IMR-90 (cell line): ENCODE data around the gene TRMT10A. TPM values are rescaled to one million over a fixed set of nuclear protein-coding genes. Genes with fewer than 3 reads are reported as not detected.

Experiments
- ATAC-seq: fragments of 200-7000 bp; cut with Tn5 transposase; 2 replicates; pipeline ENCODE4 v1.9.1; 2020; ENCODE audit warnings: low read depth, mild to moderate bottlenecking, moderate library complexity
- BruUV-seq: library from RNA; stranded (reverse); fragments of 400-500 nt; replicated peaks from 2 replicates; lab custom pipeline; 2021; lab: Mats Ljungman, UMichigan
- CTCF ChIA-PET: fragments of 300-600 bp; formaldehyde crosslinking; extraction: SDS; loops from one replicate; lab custom pipeline; 2021; ENCODE audit warnings: antibody characterized with exemption; lab: Yijun Ruan, JAX
- POLR2A ChIA-PET: fragments of 300-600 bp; sonication (Branson Sonifier 250); formaldehyde crosslinking; loops from one replicate; lab custom pipeline; 2022; ENCODE audit warnings: antibody characterized with exemption; ENCODE audit not compliant: unreplicated experiment; lab: Charles Lee
- DNase-seq: peaks from one replicate; pipeline ENCODE4 v3.0.0; 2013
- H2AFZ ChIP-seq: replicated peaks from 2 replicates; pipeline ENCODE3; 2013; ENCODE audit warnings: low read length, mild to moderate bottlenecking; ENCODE audit not compliant: poor library complexity
- H2AK5ac ChIP-seq: 2 replicates; pipeline ENCODE4 v1.6.1; 2013; ENCODE audit warnings: low read depth, low read length, inconsistent platforms
- H2AK9ac ChIP-seq: replicated peaks from 2 replicates; pipeline ENCODE3; 2013; ENCODE audit warnings: mild to moderate bottlenecking, low read depth, low read length, moderate library complexity; ENCODE audit not compliant: poor library complexity
- H2BK120ac ChIP-seq: 2 replicates; pipeline ENCODE4 v1.6.1; 2013; ENCODE audit warnings: low read depth, low read length, inconsistent platforms
- H2BK15ac ChIP-seq: 3 replicates; pipeline ENCODE4 v1.6.1; 2013; ENCODE audit warnings: low read depth, low read length, inconsistent platforms
- H2BK20ac ChIP-seq: 2 replicates; pipeline ENCODE4 v1.6.1; 2013; ENCODE audit warnings: low read depth, mild to moderate bottlenecking, inconsistent platforms, low read length, moderate library complexity
- H2BK5ac ChIP-seq: 2 replicates; pipeline ENCODE4 v1.6.1; 2013; ENCODE audit warnings: mild to moderate bottlenecking, low read depth, low read length, inconsistent platforms; ENCODE audit not compliant: poor library complexity, severe bottlenecking
- H3K14ac ChIP-seq: replicated peaks from 2 replicates; pipeline ENCODE4 v1.6.1; 2013; ENCODE audit warnings: low read depth, low read length, inconsistent platforms
- H3K18ac ChIP-seq: 2 replicates; pipeline ENCODE4 v1.6.1; 2013; ENCODE audit warnings: low read depth, low read length, control low read depth
- H3K23ac ChIP-seq: 2 replicates; pipeline ENCODE4 v1.6.1; 2013; ENCODE audit warnings: low read depth, low read length, inconsistent platforms
- H3K27ac ChIP-seq: 2 replicates; pipeline ENCODE4 v1.5.1; 2013; ENCODE audit warnings: mild to moderate bottlenecking, control low read depth, low read length; ENCODE audit not compliant: insufficient read depth
- H3K27me3 ChIP-seq: 2 replicates; pipeline ENCODE4 v1.6.1; 2013; ENCODE audit warnings: low read length; ENCODE audit not compliant: control insufficient read depth, insufficient read depth
- H3K36me3 ChIP-seq: 2 replicates; pipeline ENCODE4 v1.6.1; 2013; ENCODE audit warnings: low read length, mixed read lengths; ENCODE audit not compliant: control insufficient read depth, insufficient read depth
- H3K4ac ChIP-seq: 2 replicates; pipeline ENCODE4 v1.6.1; 2013; ENCODE audit warnings: low read depth, low read length, inconsistent platforms
- H3K4me1 ChIP-seq: 2 replicates; pipeline ENCODE4 v1.6.1; 2013; ENCODE audit warnings: low read length, mixed read lengths; ENCODE audit not compliant: control insufficient read depth, insufficient read depth
- H3K4me2 ChIP-seq: 2 replicates; pipeline ENCODE4 v1.6.1; 2013; ENCODE audit warnings: low read depth, mild to moderate bottlenecking, control low read depth, low read length, moderate library complexity
- H3K4me3 ChIP-seq: 2 replicates; pipeline ENCODE4 v1.5.1; 2013; ENCODE audit warnings: low read depth, mild to moderate bottlenecking, control low read depth, low read length, moderate library complexity; ENCODE audit not compliant: insufficient read depth
- H3K56ac ChIP-seq: 2 replicates; pipeline ENCODE4 v1.6.1; 2013; ENCODE audit warnings: low read length, inconsistent platforms; ENCODE audit not compliant: insufficient read depth; ENCODE audit errors: extremely low read depth
- H3K79me1 ChIP-seq, 2 experiments: 2 replicates each; pipeline ENCODE4 v1.6.1; 2013; ENCODE audit warnings: low read length in 2 of 2, inconsistent platforms in 1 of 2, low read depth in 1 of 2
- H3K9ac ChIP-seq: 2 replicates; pipeline ENCODE4 v1.6.1; 2013; ENCODE audit warnings: low read depth, low read length, control low read depth
- H3K9me1 ChIP-seq: 2 replicates; pipeline ENCODE4 v1.6.1; 2013; ENCODE audit warnings: low read length, inconsistent platforms; ENCODE audit not compliant: insufficient read depth
- H3K9me3 ChIP-seq: 2 replicates; pipeline ENCODE4 v1.6.1; 2013; ENCODE audit warnings: low read length; ENCODE audit not compliant: control insufficient read depth, insufficient read depth
- H4K20me1 ChIP-seq: 2 replicates; pipeline ENCODE4 v1.6.1; 2013; ENCODE audit warnings: low read length, inconsistent platforms; ENCODE audit not compliant: insufficient read depth
- H4K5ac ChIP-seq: 2 replicates; pipeline ENCODE4 v1.6.1; 2013; ENCODE audit warnings: mild to moderate bottlenecking, low read depth, low read length, control low read depth
- H4K8ac ChIP-seq, 2 experiments: 2 replicates each; pipeline ENCODE4 v1.6.1; 2013; ENCODE audit warnings: low read depth in 2 of 2, low read length in 2 of 2, control low read depth in 1 of 2, inconsistent platforms in 1 of 2
- H4K91ac ChIP-seq: 2 replicates; pipeline ENCODE4 v1.6.1; 2013; ENCODE audit warnings: low read depth, low read length, inconsistent platforms; ENCODE audit not compliant: insufficient read depth
- BHLHE40 ChIP-seq: fragments of 150-350 bp; IDR thresholded peaks from 2 replicates; pipeline ENCODE4 v1.6.1; 2016; ENCODE audit warnings: mild to moderate bottlenecking, low read depth, low read length
- CEBPB ChIP-seq: IDR thresholded peaks from 2 replicates; pipeline ENCODE4 v1.6.1; 2012; ENCODE audit warnings: low read depth, low read length, improper control_type of control experiment
- CHD1 ChIP-seq: IDR thresholded peaks from 2 replicates; pipeline ENCODE4 v1.6.1; 2012; ENCODE audit warnings: low read depth, low read length, improper control_type of control experiment
- MAFK ChIP-seq: IDR thresholded peaks from 2 replicates; pipeline ENCODE4 v1.6.1; 2012; ENCODE audit warnings: low read depth, low read length, improper control_type of control experiment
- MAZ ChIP-seq: IDR thresholded peaks from 2 replicates; pipeline ENCODE4 v1.6.1; 2012; ENCODE audit warnings: low read depth, mild to moderate bottlenecking, low read length, improper control_type of control experiment, moderate library complexity, borderline replicate concordance
- MXI1 ChIP-seq: IDR thresholded peaks from 2 replicates; pipeline ENCODE4 v1.6.1; 2012; ENCODE audit warnings: low read depth, mild to moderate bottlenecking, low read length, moderate library complexity, borderline replicate concordance
- NFE2L2 ChIP-seq: fragments of 150-350 bp; IDR thresholded peaks from 2 replicates; pipeline ENCODE4 v1.6.1; 2016; ENCODE audit warnings: low read depth, mild to moderate bottlenecking, low read length
- RCOR1 ChIP-seq: IDR thresholded peaks from 2 replicates; pipeline ENCODE4 v1.6.1; 2012; ENCODE audit warnings: mild to moderate bottlenecking, low read length, improper control_type of control experiment; ENCODE audit not compliant: insufficient replicate concordance
- RFX5 ChIP-seq: IDR thresholded peaks from 2 replicates; pipeline ENCODE4 v1.8.0; 2012; ENCODE audit warnings: low read depth, mild to moderate bottlenecking, low read length, moderate library complexity
- SMC3 ChIP-seq: fragments of 150-350 bp; IDR thresholded peaks from 2 replicates; pipeline ENCODE4 v1.6.1; 2016; ENCODE audit warnings: low read depth, mild to moderate bottlenecking, antibody characterized with exemption, low read length, moderate library complexity
- WGBS, 2 experiments: methylation state at CpG; one replicate each; pipeline versions ENCODE4 v1.1.5 to v1.1.7; 2013; ENCODE audit warnings: missing lambda C conversion rate in 2 of 2; ENCODE audit not compliant: insufficient read length in 1 of 2; ENCODE audit errors: extremely low coverage in 2 of 2; 5-methylcytosine and 5-hydroxymethylcytosine counted together
- dilution Hi-C: fragments of 300-500 bp; cut with HindIII; formaldehyde crosslinking; loops from one replicate; pipeline ENCODE4 v1.14.3; 2018; ENCODE audit warnings: low sequenced_read_pairs; ENCODE audit not compliant: unreplicated experiment
- in situ Hi-C: fragments of 300-500 bp; cut with MboI; formaldehyde crosslinking; loops from 3 replicates; pipeline ENCODE4 v1.14.3; 2019; ENCODE audit warnings: low sequenced_read_pairs, inconsistent platforms, mixed read lengths
- intact Hi-C: fragments of 100-400 bp; cut with micrococcal nuclease; formaldehyde crosslinking; loops from 2 replicates; pipeline ENCODE4 v1.10.0; 2022
- polyA plus RNA-seq, 3 experiments: library from polyadenylated mRNA; depleted of rRNA; stranded (reverse); fragments of >200 nt; gene quantifications; 2 replicates each; pipeline ENCODE4 v1.2.3, GENCODE V29; 2012; ENCODE audit warnings: low replicate concordance in 1 of 3
- total RNA-seq: library from RNA; depleted of rRNA; stranded (reverse); fragments of >200 nt; gene quantifications from 2 replicates; pipeline ENCODE4 v1.2.3, GENCODE V29; 2012
- TF ChIP-seq, protein P1 (sequence below): fragments of 150-350 bp; IDR thresholded peaks from 2 replicates; pipeline ENCODE4 v1.6.1; 2016; ENCODE audit warnings: low read depth, mild to moderate bottlenecking, low read length, moderate library complexity, borderline replicate concordance
- TF ChIP-seq, protein P2 (sequence below): fragments of 150-350 bp; IDR thresholded peaks from 2 replicates; pipeline ENCODE4 v1.6.1; 2017; ENCODE audit warnings: mild to moderate bottlenecking, antibody characterized with exemption, low read length, low read depth
- TF ChIP-seq, protein P3 (sequence below): conservative IDR thresholded peaks from 2 replicates; pipeline ENCODE4 v1.5.1; 2012; ENCODE audit warnings: mild to moderate bottlenecking, low read depth, low read length, improper control_type of control experiment

The TRMT10A gene
- total and polyA plus RNA-seq, 2 of the 4 experiments (the other 2 are of a cell fraction) = 3.8 to 4.3 TPM

DNA sequence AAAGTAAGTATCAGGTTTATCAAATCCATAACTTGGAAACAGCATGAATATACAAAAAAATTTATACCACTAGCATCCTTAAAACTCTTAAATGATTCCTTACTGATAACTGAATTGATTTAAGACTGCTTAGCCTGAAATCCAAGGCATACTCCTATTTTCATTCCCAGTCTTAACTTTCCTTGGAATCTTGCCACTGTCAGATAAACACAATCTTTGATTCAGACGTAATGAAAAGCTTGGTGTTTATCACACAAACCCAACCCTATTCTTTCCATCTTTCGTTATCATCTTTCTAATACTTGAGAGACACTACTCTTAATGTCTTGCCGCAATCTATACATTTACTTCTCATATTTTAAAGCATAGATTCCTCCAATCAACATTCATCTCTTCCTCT lies 33.9 kb downstream of the TRMT10A start:
- no peak overlapping the region for H3K27ac ChIP-seq
- H2BK20ac ChIP-seq = no peak overlapping the region
- no peak overlapping the region for H3K4me2 ChIP-seq
- H2BK5ac ChIP-seq = no peak overlapping the region
- no peak overlapping the region for H2AFZ ChIP-seq
- intact Hi-C loops (no loop called here), in situ Hi-C loops (no loop called here), dilution Hi-C loops (no loop called here)
- H3K27me3 ChIP-seq = no peaks in the 10 kb centered on the region
- H2BK120ac ChIP-seq = no peak overlapping the region
- POLR2A ChIA-PET = no interaction called here
- TF ChIP-seq, protein P1, sequence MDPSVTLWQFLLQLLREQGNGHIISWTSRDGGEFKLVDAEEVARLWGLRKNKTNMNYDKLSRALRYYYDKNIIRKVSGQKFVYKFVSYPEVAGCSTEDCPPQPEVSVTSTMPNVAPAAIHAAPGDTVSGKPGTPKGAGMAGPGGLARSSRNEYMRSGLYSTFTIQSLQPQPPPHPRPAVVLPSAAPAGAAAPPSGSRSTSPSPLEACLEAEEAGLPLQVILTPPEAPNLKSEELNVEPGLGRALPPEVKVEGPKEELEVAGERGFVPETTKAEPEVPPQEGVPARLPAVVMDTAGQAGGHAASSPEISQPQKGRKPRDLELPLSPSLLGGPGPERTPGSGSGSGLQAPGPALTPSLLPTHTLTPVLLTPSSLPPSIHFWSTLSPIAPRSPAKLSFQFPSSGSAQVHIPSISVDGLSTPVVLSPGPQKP = no peak
- TF ChIP-seq NFE2L2 (no peak), MAZ (no peak), MXI1 (no peak), CHD1 (no peak), RCOR1 (no peak), MAFK (no peak), SMC3 (no peak), BHLHE40 (no peak), CEBPB (no peak), RFX5 (no peak)
- TF ChIP-seq, protein P2, sequence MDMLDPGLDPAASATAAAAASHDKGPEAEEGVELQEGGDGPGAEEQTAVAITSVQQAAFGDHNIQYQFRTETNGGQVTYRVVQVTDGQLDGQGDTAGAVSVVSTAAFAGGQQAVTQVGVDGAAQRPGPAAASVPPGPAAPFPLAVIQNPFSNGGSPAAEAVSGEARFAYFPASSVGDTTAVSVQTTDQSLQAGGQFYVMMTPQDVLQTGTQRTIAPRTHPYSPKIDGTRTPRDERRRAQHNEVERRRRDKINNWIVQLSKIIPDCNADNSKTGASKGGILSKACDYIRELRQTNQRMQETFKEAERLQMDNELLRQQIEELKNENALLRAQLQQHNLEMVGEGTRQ = no peak
- TF ChIP-seq, protein P3, sequence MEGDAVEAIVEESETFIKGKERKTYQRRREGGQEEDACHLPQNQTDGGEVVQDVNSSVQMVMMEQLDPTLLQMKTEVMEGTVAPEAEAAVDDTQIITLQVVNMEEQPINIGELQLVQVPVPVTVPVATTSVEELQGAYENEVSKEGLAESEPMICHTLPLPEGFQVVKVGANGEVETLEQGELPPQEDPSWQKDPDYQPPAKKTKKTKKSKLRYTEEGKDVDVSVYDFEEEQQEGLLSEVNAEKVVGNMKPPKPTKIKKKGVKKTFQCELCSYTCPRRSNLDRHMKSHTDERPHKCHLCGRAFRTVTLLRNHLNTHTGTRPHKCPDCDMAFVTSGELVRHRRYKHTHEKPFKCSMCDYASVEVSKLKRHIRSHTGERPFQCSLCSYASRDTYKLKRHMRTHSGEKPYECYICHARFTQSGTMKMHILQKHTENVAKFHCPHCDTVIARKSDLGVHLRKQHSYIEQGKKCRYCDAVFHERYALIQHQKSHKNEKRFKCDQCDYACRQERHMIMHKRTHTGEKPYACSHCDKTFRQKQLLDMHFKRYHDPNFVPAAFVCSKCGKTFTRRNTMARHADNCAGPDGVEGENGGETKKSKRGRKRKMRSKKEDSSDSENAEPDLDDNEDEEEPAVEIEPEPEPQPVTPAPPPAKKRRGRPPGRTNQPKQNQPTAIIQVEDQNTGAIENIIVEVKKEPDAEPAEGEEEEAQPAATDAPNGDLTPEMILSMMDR = no peak
- ATAC-seq = no peak
- DNase-seq = peak; percentile 2
- no peaks in the 10 kb centered on the region for H3K36me3 ChIP-seq
- H4K5ac ChIP-seq = no peak overlapping the region
- no peaks in the 10 kb centered on the region for H3K79me1 ChIP-seq
- no peak overlapping the region for H3K9ac ChIP-seq
- no peak overlapping the region for H3K23ac ChIP-seq
- H2AK9ac ChIP-seq = no peak overlapping the region
- H3K56ac ChIP-seq = no peak overlapping the region
- WGBS, 2 experiments = 0% methylated on average over 1 of the region's 3 CpGs; no CpG with 5 or more reads in 1 of the 2 experiments
- H2AK5ac ChIP-seq = no peak overlapping the region
- no peaks in the 10 kb centered on the region for H3K9me3 ChIP-seq
- no peak overlapping the region for H3K18ac ChIP-seq
- no peaks in the 10 kb centered on the region for H4K20me1 ChIP-seq
- no peak overlapping the region for H3K4me3 ChIP-seq
- H3K14ac ChIP-seq = no peak overlapping the region
- no peak overlapping the region for H3K4ac ChIP-seq
- no peak overlapping the region for H2BK15ac ChIP-seq
- H3K9me1 ChIP-seq = no peaks in the 10 kb centered on the region
- H3K4me1 ChIP-seq = no peaks in the 10 kb centered on the region
- BruUV-seq = no TSS peak
- no peak overlapping the region for H4K91ac ChIP-seq
- CTCF ChIA-PET = no interaction called here
- H4K8ac ChIP-seq = no peak overlapping the region
